ENCODE results near the gene KLHL25.
"Not testable (repeated sequence)": the region's sequence is repeated elsewhere in the genome, so short reads cannot be mapped to it uniquely, and the experiment has no call there.

Gene KLHL25

GRCh38 chr15:85794598-85795336, at the start of gene KLHL25:
Gene KLHL25, minus strand, starts transcription at chr15:85794925. Its CDS starts 25,115 bp downstream, at chr15:85769810.
- peak; percentile 82 to 84 for DNase-seq

- no peak for DNase-seq
Measured at GRCh38 chr15:85840802-85841152, 46.1 kb upstream of the KLHL25 start.

- peak; percentile 47 to 65 for DNase-seq
Measured at GRCh38 chr15:85840079-85840801, 45.5 kb upstream of the KLHL25 start.

- DNase-seq: no peak
Measured at GRCh38 chr15:85839643-85840042, 44.9 kb upstream of the KLHL25 start.

GRCh38 chr15:85838655-85839054, 43.9 kb upstream of the KLHL25 start:
- DNase-seq: no peak

GRCh38 chr15:85837881-85838280, 43.2 kb upstream of the KLHL25 start:
- DNase-seq: no peak

GRCh38 chr15:85837011-85837433, 42.3 kb upstream of the KLHL25 start:
- DNase-seq: no peak

GRCh38 chr15:85834651-85835050, 39.9 kb upstream of the KLHL25 start:
- no peak for DNase-seq

GRCh38 chr15:85832394-85832793, 37.7 kb upstream of the KLHL25 start:
- no peak for DNase-seq

- no peak for DNase-seq
Measured at GRCh38 chr15:85831415-85832113, 36.8 kb upstream of the KLHL25 start.

- not testable (repeated sequence) for DNase-seq
Measured at GRCh38 chr15:85829754-85830153, 35.0 kb upstream of the KLHL25 start.

- DNase-seq: no peak
Measured at GRCh38 chr15:85828874-85829273, 34.1 kb upstream of the KLHL25 start.

- DNase-seq: no peak
Measured at GRCh38 chr15:85828126-85828525, 33.4 kb upstream of the KLHL25 start.

GRCh38 chr15:85826756-85827515, 32.2 kb upstream of the KLHL25 start:
- DNase-seq: no peak

GRCh38 chr15:85825719-85826118, 31.0 kb upstream of the KLHL25 start:
- no peak for DNase-seq

- DNase-seq: no peak
Measured at GRCh38 chr15:85825118-85825517, 30.4 kb upstream of the KLHL25 start.

- DNase-seq: no peak
Measured at GRCh38 chr15:85821545-85821944, 26.8 kb upstream of the KLHL25 start.

- DNase-seq: no peak
Measured at GRCh38 chr15:85819938-85820337, 25.2 kb upstream of the KLHL25 start.

- no peak for DNase-seq
Measured at GRCh38 chr15:85813234-85813633, 18.5 kb upstream of the KLHL25 start.

GRCh38 chr15:85810075-85810474, 15.3 kb upstream of the KLHL25 start:
- no peak for DNase-seq

- no peak for DNase-seq
Measured at GRCh38 chr15:85805420-85805819, 10.7 kb upstream of the KLHL25 start.

- no peak for DNase-seq
Measured at GRCh38 chr15:85804481-85805170, 9.9 kb upstream of the KLHL25 start.

Measured in NCI-H1930 (cell line).